ENCODE results near the gene METTL8.

GRCh38 chr2:171451074-171451473, 17.3 kb upstream of the METTL8 start:
- TF ChIP-seq CTCF (IDR thresholded peaks at IDR 0.05), result no peak
- no peak for TF ChIP-seq POLR2AphosphoS5 (IDR thresholded peaks at IDR 0.05)
- TF ChIP-seq POLR2A (IDR thresholded peaks at IDR 0.05), result no peak
